ENCODE data around the gene CNR2. TPM values are rescaled to one million over a fixed set of nuclear protein-coding genes. Genes with fewer than 3 reads are reported as not detected.

Gene CNR2
- total RNA-seq, 1 experiment from 2014 or later: not detected

- intact Hi-C loops (cut with micrococcal nuclease; ENCODE audit: unreplicated experiment): no loop called here
Observed at GRCh38 chr1:23867542-23867894, 45.6 kb downstream of the CNR2 start.

GRCh38 chr1:23865543-23865930, 47.6 kb downstream of the CNR2 start:
- POLR2A ChIA-PET (ENCODE audit: low non-redundant PET): no interaction called here
- no peak overlapping the region for H3K27ac ChIP-seq (ENCODE audit: low read depth, low read length, poor library complexity, severe bottlenecking)
- H3K36me3 ChIP-seq (ENCODE audit: insufficient read depth, low read length, poor library complexity, severe bottlenecking): no peaks in the 10 kb centered on the region
- BruUV-seq (replicated peaks): no TSS peak
- intact Hi-C loops (cut with micrococcal nuclease; ENCODE audit: unreplicated experiment): no loop called here
- no peaks in the 10 kb centered on the region for H3K9me3 ChIP-seq (ENCODE audit: low read depth, low read length, poor library complexity, severe bottlenecking)
- CTCF ChIA-PET: no interaction called here
- no peaks in the 10 kb centered on the region for H3K4me1 ChIP-seq (ENCODE audit: insufficient read depth, low read length, poor library complexity, severe bottlenecking)
- no peak overlapping the region for H3K4me3 ChIP-seq (ENCODE audit: low read depth, low read length, poor library complexity, severe bottlenecking)
- no peak for DNase-seq (ENCODE audit: low spot score)
- H3K27me3 ChIP-seq (replicated peaks; ENCODE audit: insufficient read depth, low read depth, low read length, poor library complexity): no peaks in the 10 kb centered on the region
- no peak for TF ChIP-seq EZH2 (IDR thresholded peaks at IDR 0.05; ENCODE audit: borderline replicate concordance, low read depth, low read length, poor library complexity, severe bottlenecking)
- no peak for TF ChIP-seq CTCF (conservative IDR thresholded peaks at IDR 0.05; ENCODE audit: low read depth, low read length)

More at GRCh38 chr1:23867542-23867894, 45.6 kb downstream of the CNR2 start:
- DNase-seq (ENCODE audit: low spot score): no peak
- Histone ChIP-seq H3K4me1 (ENCODE audit: insufficient read depth, low read length, poor library complexity, severe bottlenecking) (no peaks in the 10 kb centered on the region), H3K36me3 (ENCODE audit: insufficient read depth, low read length, poor library complexity, severe bottlenecking) (no peaks in the 10 kb centered on the region), H3K9me3 (ENCODE audit: low read depth, low read length, poor library complexity, severe bottlenecking) (no peaks in the 10 kb centered on the region), H3K27ac (ENCODE audit: low read depth, low read length, poor library complexity, severe bottlenecking) (peak overlapping the region; percentile 35), H3K27me3 (replicated peaks; ENCODE audit: insufficient read depth, low read depth, low read length, poor library complexity) (no peaks in the 10 kb centered on the region), H3K4me3 (ENCODE audit: low read depth, low read length, poor library complexity, severe bottlenecking) (peak overlapping the region; percentile 77)
- POLR2A ChIA-PET (ENCODE audit: low non-redundant PET): no interaction called here
- no TSS peak for BruUV-seq (replicated peaks)
- TF ChIP-seq CTCF (conservative IDR thresholded peaks at IDR 0.05; ENCODE audit: low read depth, low read length) (no peak), EZH2 (IDR thresholded peaks at IDR 0.05; ENCODE audit: borderline replicate concordance, low read depth, low read length, poor library complexity, severe bottlenecking) (no peak)
- CTCF ChIA-PET: no interaction called here

GRCh38 chr1:23864801-23865542, 48.2 kb downstream of the CNR2 start:
- CTCF ChIA-PET: no interaction called here
- POLR2A ChIA-PET (ENCODE audit: low non-redundant PET): no interaction called here
- TF ChIP-seq EZH2 (IDR thresholded peaks at IDR 0.05; ENCODE audit: borderline replicate concordance, low read depth, low read length, poor library complexity, severe bottlenecking) (no peak), CTCF (conservative IDR thresholded peaks at IDR 0.05; ENCODE audit: low read depth, low read length) (no peak)
- intact Hi-C loops (cut with micrococcal nuclease; ENCODE audit: unreplicated experiment): no loop called here
- no peaks in the 10 kb centered on the region for H3K4me1 ChIP-seq (ENCODE audit: insufficient read depth, low read length, poor library complexity, severe bottlenecking)
- DNase-seq (ENCODE audit: low spot score): no peak
- no TSS peak for BruUV-seq (replicated peaks)
- H3K4me3 ChIP-seq (ENCODE audit: low read depth, low read length, poor library complexity, severe bottlenecking): no peak overlapping the region
- H3K36me3 ChIP-seq (ENCODE audit: insufficient read depth, low read length, poor library complexity, severe bottlenecking): no peaks in the 10 kb centered on the region
- no peak overlapping the region for H3K27ac ChIP-seq (ENCODE audit: low read depth, low read length, poor library complexity, severe bottlenecking)
- H3K9me3 ChIP-seq (ENCODE audit: low read depth, low read length, poor library complexity, severe bottlenecking): no peaks in the 10 kb centered on the region
- no peaks in the 10 kb centered on the region for H3K27me3 ChIP-seq (replicated peaks; ENCODE audit: insufficient read depth, low read depth, low read length, poor library complexity)

Data from A673 (cell line).